ENCODE measurements around the gene ADAT2.
"Not testable (repeated sequence)": the region's sequence is repeated elsewhere in the genome, so short reads cannot be mapped to it uniquely, and the experiment has no call there.

The ADAT2 gene

DNA sequence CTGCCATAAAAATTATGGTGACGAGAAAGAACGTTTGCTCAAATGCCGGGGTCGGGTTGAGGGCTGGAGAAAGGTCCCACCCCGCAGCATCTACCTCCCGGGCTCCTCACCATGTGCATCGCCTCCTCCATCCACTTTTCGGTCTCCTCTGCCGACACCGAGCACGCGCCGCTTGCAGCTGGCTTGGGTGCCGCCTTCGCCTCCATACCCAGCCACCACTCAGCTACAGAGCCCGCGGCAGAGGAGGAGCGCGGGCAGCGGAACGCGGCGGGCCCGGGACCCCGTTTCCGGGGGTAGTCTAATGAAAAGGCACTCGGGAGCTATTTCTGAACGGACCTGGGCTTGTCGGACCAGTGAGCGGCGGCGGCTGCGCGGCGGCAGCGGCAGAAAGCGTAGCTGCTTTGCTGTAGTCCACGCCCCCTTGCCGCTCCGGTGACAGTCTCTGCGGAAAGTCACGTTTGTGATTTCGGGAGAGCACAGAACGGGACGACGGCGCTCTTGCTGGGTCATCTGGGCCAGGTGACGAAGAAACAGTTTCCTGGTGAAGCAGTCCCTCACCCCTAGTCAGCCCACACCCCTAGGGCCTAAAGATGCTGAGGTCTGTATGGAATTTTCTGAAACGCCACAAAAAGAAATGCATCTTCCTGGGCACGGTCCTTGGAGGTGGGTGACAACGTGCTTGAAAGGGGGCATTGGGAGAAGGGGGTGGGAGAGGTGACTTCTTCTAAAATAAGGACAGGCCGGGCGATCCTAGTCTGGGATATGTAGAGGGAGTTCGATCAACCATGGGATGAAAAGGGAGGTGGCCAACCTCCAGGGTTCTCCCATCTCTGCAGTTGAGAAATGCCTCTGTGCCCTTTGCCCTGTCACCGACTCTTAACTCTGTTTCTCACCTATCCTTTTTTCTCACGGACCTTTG lies at the start of gene ADAT2, which contains the start of gene PEX3:
Gene ADAT2 (minus strand): TSS at position 243 of the 919 bp plus-strand sequence. CDS start 37 bp downstream, at position 206.
Gene PEX3 (plus strand): TSS at position 353 of the 919 bp plus-strand sequence. CDS start 238 bp downstream, at position 591.
- peak; percentile 93 for DNase-seq (ENCODE audit: low read depth)

DNA sequence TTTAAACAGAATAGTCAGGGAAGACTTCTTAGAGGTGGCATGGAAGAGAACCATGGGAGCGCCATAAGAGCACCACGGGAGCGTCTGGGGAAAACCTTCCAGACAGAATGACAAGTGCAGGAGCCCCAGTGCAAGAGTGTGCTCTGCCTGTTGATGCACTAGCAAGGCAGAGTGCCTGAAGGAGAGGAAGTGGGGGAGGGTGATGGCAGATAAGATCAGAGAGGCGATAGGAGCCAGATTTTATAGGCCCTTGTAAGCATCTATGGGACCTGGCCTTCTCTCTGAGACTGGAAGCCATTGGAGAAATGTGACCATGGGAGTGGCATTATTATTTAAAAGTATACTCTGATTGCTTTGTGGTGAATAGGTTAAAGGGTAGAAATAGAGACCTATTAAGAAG lies 47.9 kb upstream of the ADAT2 start:
- no peak for DNase-seq (ENCODE audit: low read depth)

DNA sequence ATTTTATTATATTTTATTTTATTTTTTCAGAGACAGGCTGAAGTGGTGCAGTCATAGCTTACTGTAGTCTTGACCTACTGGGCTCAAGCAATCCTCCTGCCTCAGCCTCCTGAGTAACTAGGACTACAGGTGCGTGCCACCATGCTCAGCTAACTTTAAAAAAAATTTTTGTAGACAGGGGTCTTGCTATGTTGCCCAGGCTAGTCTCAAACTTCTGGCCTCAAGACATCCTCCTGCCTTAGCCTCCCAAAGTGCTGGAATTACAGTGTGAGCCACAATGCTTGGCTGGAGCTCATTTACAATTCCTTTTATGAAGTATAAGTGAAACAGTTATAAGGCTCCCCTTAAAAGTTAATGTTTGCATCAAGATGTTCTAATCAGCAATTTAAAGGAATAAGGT lies 46.5 kb upstream of the ADAT2 start:
- DNase-seq (ENCODE audit: low read depth): no peak

DNA sequence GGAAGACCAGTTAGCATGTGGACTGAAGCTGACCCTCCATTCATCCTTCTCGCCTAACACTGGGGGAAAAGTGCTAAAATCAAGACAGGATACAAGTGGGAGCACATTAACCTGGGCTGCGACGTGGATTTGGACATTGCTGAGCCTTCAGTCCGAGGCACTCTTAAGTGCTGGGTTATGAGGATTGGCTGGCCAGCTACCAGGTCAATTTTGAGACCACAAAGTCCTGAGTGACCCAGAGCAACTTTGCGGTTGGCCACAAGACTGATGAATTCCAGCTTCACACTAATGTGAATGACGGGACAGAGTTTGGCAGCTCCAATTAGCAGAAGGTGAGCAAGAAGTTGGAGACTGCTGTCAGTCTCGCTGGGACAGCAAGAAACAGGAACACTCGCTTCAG lies 40.3 kb upstream of the ADAT2 start:
- DNase-seq (ENCODE audit: low read depth): no peak

DNA sequence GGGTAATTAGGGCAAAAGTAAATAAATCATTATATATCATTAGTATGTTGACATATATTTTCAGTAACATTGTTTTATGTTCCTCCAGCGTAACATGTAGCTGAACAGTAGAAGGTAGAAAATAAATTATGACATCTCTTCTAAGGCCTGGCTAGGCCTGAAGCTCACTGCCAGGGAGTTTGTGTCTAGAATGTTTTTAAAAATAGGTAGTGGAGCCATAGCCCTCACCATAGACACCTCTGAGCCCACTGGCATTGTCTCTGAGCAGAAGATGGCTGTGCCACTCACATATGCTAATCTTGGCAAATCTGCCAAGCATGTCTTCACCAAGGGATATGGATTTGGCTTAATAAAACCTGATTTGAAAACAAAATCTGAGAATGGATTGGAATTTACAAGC lies 39.7 kb upstream of the ADAT2 start:
- DNase-seq (ENCODE audit: low read depth): no peak

DNA sequence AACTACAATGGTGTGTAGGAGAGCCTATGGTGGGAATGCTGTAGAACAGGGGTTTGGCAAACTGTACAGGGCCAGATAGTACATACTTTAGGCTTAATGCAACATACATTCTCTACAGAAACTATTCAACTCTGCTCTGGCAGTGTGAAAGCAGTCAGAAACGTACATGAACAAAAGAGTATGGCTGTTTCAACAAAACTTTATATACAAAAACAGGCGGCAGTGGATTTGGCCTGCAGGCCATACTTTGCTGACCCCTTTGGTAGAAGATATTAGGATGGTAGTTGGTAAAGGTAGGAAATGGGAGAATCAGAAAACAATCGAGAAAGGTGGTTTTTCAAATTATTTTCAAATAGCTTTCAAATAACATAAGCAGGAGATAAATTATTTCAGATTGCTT lies 36.3 kb upstream of the ADAT2 start:
- no peak for DNase-seq (ENCODE audit: low read depth)

DNA sequence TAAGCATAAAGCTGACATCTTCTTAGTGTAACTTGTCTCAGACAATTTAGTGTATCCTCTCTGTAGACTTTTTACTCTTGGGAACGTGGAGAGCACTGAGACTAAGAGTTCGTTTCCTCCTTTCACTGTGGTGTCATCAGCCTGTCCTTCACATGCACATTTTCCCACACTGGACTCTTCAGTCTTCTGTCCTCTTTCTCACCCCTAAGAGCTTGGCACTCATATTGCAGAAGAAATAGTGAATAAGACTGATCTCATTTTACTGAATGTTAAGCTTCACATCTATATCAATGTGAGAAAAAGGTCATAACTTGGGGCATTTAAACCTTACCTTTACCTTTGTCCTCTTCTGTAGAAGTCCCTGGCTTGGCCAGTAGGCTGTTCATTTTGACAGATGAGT lies 35.5 kb upstream of the ADAT2 start:
- no peak for DNase-seq (ENCODE audit: low read depth)

DNA sequence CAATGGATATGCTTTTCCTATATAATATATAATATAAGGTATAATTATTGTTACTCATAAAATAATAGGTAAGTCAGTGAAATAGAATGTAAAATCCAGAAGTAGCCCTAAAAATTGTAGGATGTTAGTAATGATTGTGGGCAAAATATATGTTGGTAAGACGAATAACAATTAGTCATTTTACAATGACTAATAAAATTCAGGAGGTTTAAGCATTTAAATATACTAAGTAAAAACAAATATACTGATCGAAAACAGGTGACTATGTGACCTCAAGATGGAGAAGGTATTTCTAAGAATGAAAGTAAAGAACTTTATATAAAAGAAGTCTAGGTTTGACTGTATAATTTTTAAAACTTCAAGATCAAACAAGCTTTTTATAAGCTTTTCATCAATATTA lies 32.1 kb upstream of the ADAT2 start:
- DNase-seq (ENCODE audit: low read depth): no peak

DNA sequence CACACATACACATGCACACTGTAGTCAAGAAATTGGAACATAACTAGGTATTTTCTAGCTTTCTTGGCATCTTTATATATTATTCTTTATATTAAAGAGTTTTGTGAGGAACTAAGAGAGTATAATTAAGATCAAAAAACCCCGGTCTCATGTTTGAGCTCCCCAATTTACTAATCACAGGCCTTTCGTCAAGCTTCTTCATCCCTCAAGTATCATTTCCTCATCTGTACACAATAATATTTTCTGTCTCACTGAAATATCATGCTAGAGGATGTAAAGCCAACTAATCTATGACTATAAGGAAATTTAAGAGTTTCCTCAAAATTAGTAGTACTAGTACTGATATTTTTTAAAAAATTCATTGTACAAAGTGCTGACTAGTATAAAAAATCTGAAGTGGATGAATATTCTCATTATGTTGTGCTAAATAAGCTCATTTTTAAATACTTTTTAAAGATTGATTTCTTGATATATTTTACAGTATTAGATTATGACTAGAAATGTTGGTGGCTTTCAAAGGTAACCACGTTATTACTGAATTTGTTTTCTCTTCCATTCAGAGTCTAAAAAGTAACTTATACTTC lies 28.1 kb upstream of the ADAT2 start:
- DNase-seq (ENCODE audit: low read depth): no peak

DNA sequence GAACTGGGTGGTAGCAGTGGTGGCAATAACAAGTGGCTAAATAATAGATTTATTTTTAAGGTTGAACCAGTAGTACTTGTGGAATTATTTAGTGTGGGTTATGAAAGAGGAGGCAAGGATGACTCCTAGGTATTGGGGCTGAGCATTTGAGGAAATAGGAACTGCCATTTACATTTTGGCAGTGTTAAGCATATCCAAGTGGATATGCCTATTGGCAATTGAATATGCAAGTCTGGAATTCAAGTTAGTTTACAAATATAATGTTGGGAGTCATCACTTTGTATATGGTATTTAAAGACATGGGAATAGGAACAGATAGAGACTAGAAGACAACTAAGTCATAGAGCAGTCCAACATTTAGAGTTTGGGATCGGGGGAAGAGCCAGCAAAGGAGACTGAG lies 26.1 kb upstream of the ADAT2 start:
- DNase-seq (ENCODE audit: low read depth): no peak

DNA sequence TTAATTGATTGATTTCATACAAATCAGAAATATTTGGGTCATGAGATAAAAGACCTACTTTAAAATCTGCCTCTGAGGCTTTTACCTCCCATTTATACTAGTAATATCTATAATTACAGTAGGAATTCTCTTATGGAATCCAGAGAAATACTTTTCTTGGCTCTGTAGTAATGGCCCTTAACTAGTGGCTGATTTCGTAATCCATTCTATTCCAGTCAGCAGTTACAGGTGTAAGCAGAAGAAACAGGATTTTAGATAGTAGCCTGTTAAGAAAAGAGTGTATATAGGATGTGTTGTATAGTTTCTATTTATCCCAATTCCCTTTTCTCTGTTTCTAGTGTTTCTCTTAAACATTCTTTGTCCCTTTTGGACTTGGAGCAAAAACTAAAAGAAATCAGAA lies 21.3 kb upstream of the ADAT2 start:
- DNase-seq (ENCODE audit: low read depth): no peak

DNA sequence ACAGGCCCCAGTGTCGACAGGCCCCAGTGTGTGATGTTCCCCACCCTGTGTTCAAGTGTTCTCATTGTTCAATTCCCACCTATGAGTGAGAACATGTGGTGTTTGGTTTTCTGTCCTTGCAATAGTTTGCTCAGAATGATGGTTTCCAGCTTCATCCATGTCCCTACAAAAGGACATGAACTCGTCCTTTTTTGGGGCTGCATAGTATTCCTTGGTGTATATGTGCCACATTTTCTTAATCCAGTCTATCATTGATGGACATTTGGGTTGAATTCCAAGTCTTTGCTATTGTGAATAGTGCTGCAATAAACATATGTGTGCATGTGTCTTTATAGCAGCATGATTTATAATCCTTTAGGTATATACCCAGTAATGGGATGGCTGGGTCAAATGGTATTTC lies 18.3 kb upstream of the ADAT2 start:
- not testable (repeated sequence) for DNase-seq (ENCODE audit: low read depth)

DNA sequence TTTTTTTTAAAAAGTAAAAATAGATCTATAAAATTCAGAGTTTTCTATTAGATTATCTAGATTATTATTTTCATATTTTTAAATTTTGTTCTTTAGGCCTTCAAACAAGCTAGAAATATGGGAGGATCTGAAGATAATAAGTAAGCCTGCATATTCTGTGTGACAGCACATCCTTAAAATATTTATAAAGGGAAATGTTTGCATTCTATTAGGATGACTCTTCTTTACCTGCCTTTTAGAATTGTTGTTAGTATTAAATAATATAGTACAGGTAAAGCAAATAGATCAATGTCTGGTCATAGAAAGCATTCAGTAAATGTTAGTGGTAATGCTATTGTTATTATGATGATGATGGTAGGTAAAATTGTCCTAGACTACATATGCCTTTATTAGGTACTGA lies 17.5 kb upstream of the ADAT2 start:
- no peak for DNase-seq (ENCODE audit: low read depth)

DNA sequence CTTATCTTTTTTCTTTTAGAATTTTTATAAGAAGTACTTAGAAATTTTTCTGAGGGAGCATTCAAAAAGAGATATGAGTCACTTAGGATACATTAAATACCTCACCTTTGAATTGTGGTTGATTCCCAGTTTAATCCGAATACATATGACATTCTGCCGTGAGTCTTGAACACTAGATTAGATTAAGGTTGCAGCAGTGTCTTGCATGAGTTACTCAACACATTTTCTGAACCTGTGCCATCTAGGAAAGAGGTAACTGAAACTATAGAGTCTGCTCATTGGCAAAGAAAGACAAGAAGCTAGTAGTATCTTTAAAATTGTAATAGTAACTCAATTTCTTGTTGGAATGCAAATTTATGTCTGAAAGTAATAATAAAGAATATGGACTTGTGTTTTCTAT lies 15.1 kb upstream of the ADAT2 start:
- DNase-seq (ENCODE audit: low read depth): no peak

DNA sequence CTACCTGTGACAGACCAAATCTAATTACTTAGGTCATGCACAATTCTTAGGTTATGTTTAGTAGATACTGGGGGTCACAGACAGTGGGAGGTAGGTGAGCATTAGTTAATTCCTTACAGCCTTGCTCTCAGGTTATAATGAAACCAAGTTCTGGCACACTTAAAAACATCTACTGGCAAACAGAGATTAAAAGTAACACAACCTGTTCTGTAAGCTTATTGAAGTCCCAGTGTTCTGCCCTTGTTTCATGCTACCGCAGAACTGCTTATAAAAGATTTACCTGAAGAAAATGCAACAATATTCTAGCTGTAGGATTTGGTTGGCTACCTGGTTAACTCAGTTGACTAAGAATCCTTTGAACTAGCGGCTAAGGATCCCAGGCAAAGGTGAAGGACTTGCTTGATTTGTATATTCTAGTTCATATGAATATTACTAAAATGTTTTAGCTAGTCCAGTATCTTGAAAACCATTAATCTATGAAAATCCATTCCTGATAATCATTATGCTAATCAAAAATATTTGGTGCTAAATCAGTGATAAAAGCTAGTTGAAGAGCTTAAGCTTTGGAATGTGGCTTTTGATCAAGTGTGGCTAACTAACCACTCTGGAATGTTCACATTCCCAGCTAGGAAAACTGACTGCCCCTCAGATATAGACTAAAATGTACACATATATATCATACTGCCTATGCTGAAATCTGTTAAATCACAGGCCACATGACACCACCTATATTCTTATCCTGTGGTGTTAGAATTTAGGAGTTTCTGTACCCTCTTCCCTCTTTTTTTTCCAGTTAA lies 7.3 kb upstream of the ADAT2 start:
- DNase-seq (ENCODE audit: low read depth): no peak

DNA sequence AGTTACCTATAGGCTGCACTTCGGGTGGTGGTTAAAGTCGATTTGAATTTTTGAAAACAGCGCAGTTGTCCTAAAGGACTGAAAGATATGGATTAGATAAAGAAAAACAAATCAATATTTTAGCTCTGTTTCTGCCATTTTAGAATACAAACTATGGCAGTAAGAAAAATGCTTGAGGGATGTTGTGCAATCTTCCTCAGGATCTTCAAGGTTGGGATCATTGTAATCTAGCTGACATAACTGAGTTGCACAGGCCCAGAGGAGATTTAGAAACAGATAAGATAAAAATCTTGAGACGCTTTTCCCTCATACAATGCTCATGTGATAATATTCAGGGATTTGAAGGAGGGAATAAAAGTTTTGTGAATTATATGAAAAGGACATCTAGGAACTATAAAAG lies 1.0 kb upstream of the ADAT2 start:
- no peak for DNase-seq (ENCODE audit: low read depth)

DNA sequence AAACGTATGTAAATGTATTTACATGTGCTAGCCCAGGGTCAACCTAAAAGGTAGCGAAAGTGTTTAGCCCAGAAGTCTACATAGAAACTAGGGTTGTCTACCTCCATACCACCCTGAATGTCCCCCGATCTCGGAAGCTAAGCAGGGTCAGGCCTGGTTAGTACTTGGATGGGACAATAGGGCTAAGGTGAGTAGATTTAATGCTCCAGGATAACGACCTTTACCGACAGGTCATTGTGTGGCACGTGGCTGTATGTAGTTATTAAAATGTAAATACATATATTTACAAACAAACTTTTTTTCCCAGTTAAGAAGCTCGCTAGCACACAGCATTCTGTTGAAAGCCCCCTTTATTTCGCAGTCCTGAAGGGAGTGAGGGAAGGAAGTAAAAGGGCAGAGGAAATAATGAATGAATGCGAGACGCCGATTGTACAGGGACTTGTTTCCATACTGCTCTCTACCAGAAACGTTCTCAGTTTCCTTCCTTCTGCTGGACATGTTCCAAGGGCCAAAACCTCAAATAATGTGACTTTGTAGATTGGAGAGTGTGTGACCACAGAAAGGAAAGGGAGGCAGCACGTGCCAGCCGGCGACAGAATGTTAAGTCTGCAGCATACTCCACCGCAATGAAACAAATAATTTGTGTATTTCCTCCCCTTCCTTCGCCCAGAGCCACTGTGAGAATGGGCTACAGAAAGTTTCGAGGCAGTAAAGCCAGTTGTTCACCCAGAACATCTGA lies 612 bp downstream of the ADAT2 start:
- no peak for DNase-seq (ENCODE audit: low read depth)

DNA sequence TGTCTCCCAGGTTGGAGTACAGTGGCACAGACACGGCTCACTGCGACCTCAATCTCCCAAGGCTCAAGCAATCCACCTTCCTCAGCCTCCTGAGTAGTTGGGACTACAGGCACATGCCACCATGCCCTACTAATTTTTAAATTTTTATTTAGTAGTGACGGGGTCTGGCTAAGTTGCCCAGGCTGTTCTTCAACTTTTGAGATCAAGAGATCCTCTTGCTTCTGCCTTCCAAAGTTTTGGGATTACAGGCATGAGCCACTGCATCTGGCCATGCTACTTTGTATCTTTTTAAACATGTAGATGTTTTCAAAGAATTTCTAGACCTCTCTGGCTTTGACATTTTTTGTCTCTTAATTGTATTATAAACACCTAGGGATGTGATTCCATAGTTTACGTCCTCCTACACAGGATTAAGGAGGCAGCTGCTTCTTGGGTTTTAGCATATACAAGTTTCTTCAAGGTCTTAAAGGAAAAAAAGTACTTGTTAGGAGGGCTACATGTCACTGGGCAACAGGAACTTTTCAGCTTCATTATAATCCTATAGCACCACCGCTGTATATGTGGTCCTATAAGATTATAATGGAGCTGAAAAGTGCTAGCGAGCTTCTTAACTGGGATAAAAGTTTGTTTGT lies 1.3 kb downstream of the ADAT2 start:
- DNase-seq (ENCODE audit: low read depth): no peak

DNA sequence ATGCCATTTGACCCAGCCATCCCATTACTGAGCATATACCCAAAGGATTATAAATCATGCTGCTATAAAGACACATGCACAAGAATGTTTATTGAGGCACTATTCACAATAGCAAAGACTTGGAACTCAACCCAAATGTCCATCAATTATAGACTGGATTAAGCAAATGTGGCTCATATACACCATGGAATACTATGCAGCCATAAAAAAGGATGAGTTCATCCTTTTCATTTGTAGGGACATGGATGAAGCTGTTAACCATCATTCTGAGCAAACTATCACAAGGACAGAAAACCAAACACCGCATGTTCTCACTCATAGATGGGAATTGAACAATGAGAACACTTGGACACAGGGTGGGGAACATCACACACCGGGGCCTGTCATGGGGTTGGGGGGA lies 2.6 kb downstream of the ADAT2 start:
- not testable (repeated sequence) for DNase-seq (ENCODE audit: low read depth)

DNA sequence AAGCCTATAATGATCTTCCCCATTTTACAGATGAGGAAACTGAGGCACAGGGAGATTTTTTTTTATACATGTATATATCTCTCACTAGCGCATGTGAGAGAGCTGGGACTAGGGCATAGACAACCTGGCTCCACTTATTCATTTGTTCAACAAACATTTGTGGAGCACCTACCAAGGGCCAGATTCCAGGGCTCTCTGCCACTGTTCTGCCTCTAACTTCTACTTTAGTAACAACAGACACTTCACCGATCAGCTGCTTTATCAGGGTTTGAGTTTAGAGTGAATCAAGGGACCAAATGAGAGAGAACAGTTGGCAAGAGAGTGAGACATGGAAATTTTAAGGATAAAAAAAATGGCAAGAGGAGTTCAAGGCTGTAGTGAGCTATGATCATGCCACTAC lies 7.4 kb downstream of the ADAT2 start:
- no peak for DNase-seq (ENCODE audit: low read depth)

DNA sequence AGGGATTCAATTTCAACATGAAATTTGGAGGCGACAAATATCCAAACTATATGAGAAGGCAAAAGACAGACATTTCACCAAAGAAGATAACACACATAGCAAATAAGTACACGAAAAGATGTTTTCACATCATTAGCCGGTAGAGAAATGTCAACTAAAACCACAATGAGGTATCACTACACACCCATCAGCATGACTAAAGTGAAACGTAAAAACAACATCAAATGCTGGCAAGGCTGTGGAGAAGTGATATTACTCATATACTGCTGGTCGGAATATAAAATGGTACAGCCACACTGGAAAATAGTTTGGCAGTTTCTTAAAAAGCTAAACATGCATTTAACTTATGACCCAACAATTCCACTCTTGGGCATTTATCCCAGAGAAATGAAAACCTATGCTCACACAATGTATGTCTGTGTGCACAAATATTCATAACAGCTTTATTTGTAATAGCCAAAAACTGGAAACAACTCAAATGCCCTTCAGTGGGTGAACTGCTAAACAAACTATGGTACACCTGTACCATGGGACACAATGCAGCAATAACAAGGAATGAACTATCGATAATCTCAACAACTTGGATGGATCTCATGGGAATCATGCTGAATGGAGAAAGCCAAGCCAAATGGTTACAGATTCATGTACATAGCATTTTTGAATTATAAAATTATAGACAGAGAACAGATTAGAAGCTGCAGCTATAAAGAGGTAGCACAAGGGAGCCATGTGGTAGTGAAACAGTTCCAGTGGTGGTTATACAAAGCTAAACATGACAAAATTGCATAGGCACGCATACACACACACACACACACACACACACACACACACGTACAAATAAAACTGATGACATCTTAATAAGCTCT lies 8.6 kb downstream of the ADAT2 start:
- DNase-seq (ENCODE audit: low read depth): no peak
